GM19351 (cell line): Measurements from ENCODE around the gene HSFX4.
"Not testable (repeated sequence)": the region's sequence is repeated elsewhere in the genome, so short reads cannot be mapped to it uniquely, and the experiment has no call there.

Source experiments
- ATAC-seq: cut with Tn5 transposase; IDR thresholded peaks from one replicate; pipeline ENCODE4 v1.9.1; 2021; ENCODE audit warnings: mild to moderate bottlenecking, moderate library complexity; ENCODE audit not compliant: unreplicated experiment

The HSFX4 gene

GRCh38 chrX:149929400-149929799 lies at the start of gene HSFX4:
Gene HSFX4 (plus strand): TSS chrX:149929573. CDS start chrX:149929645, 72 bp downstream.
- not testable (repeated sequence) for ATAC-seq

- ATAC-seq = no peak
Measured at GRCh38 chrX:149881081-149881711, 48.2 kb upstream of the HSFX4 start, which contains the start of gene MAGEA8. Gene MAGEA8 (plus strand): TSS chrX:149881183. CDS start chrX:149884273, 3,090 bp downstream.

GRCh38 chrX:149890828-149891227 lies 38.5 kb upstream of the HSFX4 start:
- not testable (repeated sequence) for ATAC-seq

- ATAC-seq = no peak
Measured at GRCh38 chrX:149898554-149898953, 30.8 kb upstream of the HSFX4 start.

- ATAC-seq = peak; percentile 69
Measured at GRCh38 chrX:149903889-149904748, 25.3 kb upstream of the HSFX4 start.

- peak; percentile 63 for ATAC-seq
Measured at GRCh38 chrX:149908308-149908707, 21.1 kb upstream of the HSFX4 start.

- ATAC-seq = no peak
Measured at GRCh38 chrX:149908727-149909126, 20.6 kb upstream of the HSFX4 start.

GRCh38 chrX:149909324-149910177 lies 19.8 kb upstream of the HSFX4 start:
- ATAC-seq = no peak

- ATAC-seq = no peak
Measured at GRCh38 chrX:149910178-149910695, 19.1 kb upstream of the HSFX4 start.

GRCh38 chrX:149916745-149917392 lies 12.5 kb upstream of the HSFX4 start:
- peak; percentile 84 for ATAC-seq

- ATAC-seq = not testable (repeated sequence)
Measured at GRCh38 chrX:149923836-149924235, 5.5 kb upstream of the HSFX4 start.

GRCh38 chrX:149924434-149924833 lies 4.9 kb upstream of the HSFX4 start:
- not testable (repeated sequence) for ATAC-seq

GRCh38 chrX:149927245-149927963 lies 2.0 kb upstream of the HSFX4 start:
- ATAC-seq = peak; percentile 37

- ATAC-seq = peak; percentile 45
Measured at GRCh38 chrX:149927964-149928258, 1.5 kb upstream of the HSFX4 start.

- not testable (repeated sequence) for ATAC-seq
Measured at GRCh38 chrX:149928635-149929034, 738 bp upstream of the HSFX4 start.

- ATAC-seq = not testable (repeated sequence)
Measured at GRCh38 chrX:149931355-149931754, 2.0 kb downstream of the HSFX4 start.

GRCh38 chrX:149932150-149932549 lies 2.8 kb downstream of the HSFX4 start:
- ATAC-seq = not testable (repeated sequence)

GRCh38 chrX:149932970-149933369 lies 3.6 kb downstream of the HSFX4 start:
- ATAC-seq = not testable (repeated sequence)

- not testable (repeated sequence) for ATAC-seq
Measured at GRCh38 chrX:149933547-149933946, 4.2 kb downstream of the HSFX4 start.

GRCh38 chrX:149937328-149937727 lies 8.0 kb downstream of the HSFX4 start:
- not testable (repeated sequence) for ATAC-seq
